ENCODE data around the gene CHTF18. TPM values are rescaled to one million over a fixed set of nuclear protein-coding genes. Genes with fewer than 3 reads are reported as not detected.

The CHTF18 gene
- total and polyA plus RNA-seq, 8 donors, result 18.8 to 35.5 (median 24.4) TPM

- Histone ChIP-seq H3K9me3 (no peaks in the 10 kb centered on the region), H3K27me3 (peaks cover 0 to 68% of the 10 kb centered on the region in 2 donors), H3K4me1 (no peaks in the 10 kb centered on the region), H3K4me3 (no peak overlapping the region), H3K27ac (no peak overlapping the region), H3K36me3 (peaks cover 0 to 16% of the 10 kb centered on the region in 2 donors)
- intact Hi-C loops (cut with DNase I), result loop anchor here in 1 of 2 donors (5.0 kb wide), 1 partner anchor 69 kb away; no protein-coding TSS in a partner anchor
- TF ChIP-seq CTCF (IDR thresholded peaks at IDR 0.05), result no peak
- ATAC-seq (no peak), DNase-seq (no peak)
Observed at GRCh38 chr16:781346-782010, 6.9 kb upstream of the CHTF18 start.

GRCh38 chr16:782258-782657 is 6.2 kb upstream of the CHTF18 start:
- H3K36me3 ChIP-seq, result peaks cover 0 to 23% of the 10 kb centered on the region in 2 donors
- intact Hi-C loops (cut with DNase I), result loop anchor here in 1 of 2 donors (5.0 kb wide), 1 partner anchor 70 kb away; no protein-coding TSS in a partner anchor
- TF ChIP-seq CTCF (IDR thresholded peaks at IDR 0.05), result no peak
- no peak overlapping the region for H3K27ac ChIP-seq
- no peak overlapping the region for H3K4me3 ChIP-seq
- no peaks in the 10 kb centered on the region for H3K9me3 ChIP-seq
- peaks cover 0 to 60% of the 10 kb centered on the region in 2 donors for H3K27me3 ChIP-seq
- DNase-seq (no peak), ATAC-seq (no peak)
- H3K4me1 ChIP-seq, result peaks cover 3 to 7% of the 10 kb centered on the region in 2 donors

GRCh38 chr16:782766-783403 is 5.5 kb upstream of the CHTF18 start:
- Histone ChIP-seq H3K27ac (no peak overlapping the region), H3K9me3 (no peaks in the 10 kb centered on the region), H3K4me3 (no peak overlapping the region), H3K36me3 (peaks cover 0 to 23% of the 10 kb centered on the region in 2 donors), H3K4me1 (peaks cover 7 to 13% of the 10 kb centered on the region in 2 donors), H3K27me3 (peaks cover 0 to 56% of the 10 kb centered on the region in 2 donors)
- ATAC-seq (no peak), DNase-seq (peak in 1 of 4 donors; percentile 35)
- TF ChIP-seq CTCF (IDR thresholded peaks at IDR 0.05), result no peak
- intact Hi-C loops (cut with DNase I), result loop anchor here in 1 of 2 donors (5.0 kb wide), 1 partner anchor 71 kb away; no protein-coding TSS in a partner anchor

GRCh38 chr16:783404-784161 is 4.8 kb upstream of the CHTF18 start:
- Histone ChIP-seq H3K27me3 (peaks cover 0 to 49% of the 10 kb centered on the region in 2 donors), H3K27ac (no peak overlapping the region), H3K4me1 (peaks cover 7 to 14% of the 10 kb centered on the region in 2 donors), H3K4me3 (no peak overlapping the region), H3K36me3 (peaks cover 0 to 23% of the 10 kb centered on the region in 2 donors), H3K9me3 (no peaks in the 10 kb centered on the region)
- ATAC-seq (no peak), DNase-seq (no peak)
- intact Hi-C loops (cut with DNase I), result loop anchor here in 1 of 2 donors (5.0 kb wide), 1 partner anchor 71 kb away; no protein-coding TSS in a partner anchor
- TF ChIP-seq CTCF (IDR thresholded peaks at IDR 0.05), result no peak
